ENCODE measurements around the gene KCNQ1. TPM values are rescaled to one million over a fixed set of nuclear protein-coding genes. Genes with fewer than 3 reads are reported as not detected.
"Not testable (repeated sequence)": the region's sequence is repeated elsewhere in the genome, so short reads cannot be mapped to it uniquely, and the experiment has no call there.

KCNQ1 gene
- total RNA-seq, 2 experiments from 2014 or later = 4.3 to 9.2 TPM

DNA sequence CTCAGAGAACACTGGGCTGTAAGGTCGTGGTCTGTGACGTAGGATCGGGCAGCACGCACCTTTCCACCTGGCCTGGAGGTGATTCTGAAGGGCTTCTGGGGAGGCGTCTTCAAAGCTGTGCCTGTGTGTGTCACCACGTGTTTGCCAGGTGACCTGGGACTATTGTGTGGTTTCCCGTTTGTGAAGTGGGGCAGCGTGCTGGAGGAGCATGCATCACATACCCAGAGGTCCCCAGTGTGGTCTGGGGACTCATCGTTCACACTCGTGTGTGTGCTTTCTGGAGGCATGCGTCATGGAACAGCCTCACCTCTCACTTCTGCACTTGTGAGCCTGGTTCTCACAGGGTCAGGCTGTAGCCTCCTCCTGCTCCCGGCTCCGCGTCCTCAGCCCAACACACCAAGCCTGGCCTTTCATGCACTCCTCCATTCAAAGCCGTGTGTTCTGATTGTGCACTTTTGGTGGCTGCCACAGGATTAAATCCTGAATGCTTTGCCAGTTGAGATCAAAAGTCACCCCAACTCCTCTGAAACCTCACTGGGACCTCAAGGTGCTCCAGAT is 148.7 kb downstream of the KCNQ1 start:
- H3K36me3 Mint-ChIP-seq = peaks cover 2% of the 10 kb centered on the region
- no peak overlapping the region for H3K4me3 Mint-ChIP-seq
- peaks cover 4% of the 10 kb centered on the region for H3K9me3 Mint-ChIP-seq (ENCODE audit: low read depth)
- H3K4me1 Mint-ChIP-seq = no peaks in the 10 kb centered on the region
- no peak overlapping the region for H3K27ac Mint-ChIP-seq
- CTCF ChIA-PET = no interaction called here
- peaks cover 7% of the 10 kb centered on the region for H3K27me3 Mint-ChIP-seq
- no peak for DNase-seq
- no peak for ATAC-seq

- peaks cover 2% of the 10 kb centered on the region for H3K36me3 Mint-ChIP-seq
- peaks cover 11% of the 10 kb centered on the region for H3K9me3 Mint-ChIP-seq (ENCODE audit: low read depth)
- CTCF ChIA-PET = no interaction called here
- no peak overlapping the region for H3K27ac Mint-ChIP-seq
- no peak overlapping the region for H3K4me3 Mint-ChIP-seq
- DNase-seq = no peak
- ATAC-seq = no peak
- H3K27me3 Mint-ChIP-seq = peaks cover 7% of the 10 kb centered on the region
- H3K4me1 Mint-ChIP-seq = no peaks in the 10 kb centered on the region
Observed at GRCh38 chr11:2594267-2594666, 149.5 kb downstream of the KCNQ1 start.

DNA sequence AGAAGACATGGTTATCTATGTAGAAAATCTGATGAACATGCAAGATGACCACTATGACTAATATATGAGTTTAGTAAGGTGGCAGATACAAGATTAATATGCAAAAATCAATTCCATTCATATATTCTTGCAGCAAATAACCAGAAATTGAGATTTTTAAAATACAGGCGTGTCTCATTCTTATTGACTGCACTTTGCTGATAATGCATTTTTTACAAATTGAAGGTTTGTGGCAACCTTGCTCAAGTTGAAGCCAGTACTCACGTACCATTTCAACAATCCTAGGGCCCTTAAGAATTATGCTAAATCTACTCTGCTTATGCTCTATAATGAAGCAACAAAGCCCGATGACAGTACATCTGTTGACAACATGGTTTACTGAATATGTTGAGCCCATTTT is 150.4 kb downstream of the KCNQ1 start:
- Mint-ChIP-seq H3K4me3 (no peak overlapping the region), H3K27ac (no peak overlapping the region), H3K9me3 (ENCODE audit: low read depth) (peaks cover 12% of the 10 kb centered on the region), H3K4me1 (no peaks in the 10 kb centered on the region), H3K27me3 (peaks cover 9% of the 10 kb centered on the region), H3K36me3 (peaks cover 2% of the 10 kb centered on the region)
- ATAC-seq (no peak), DNase-seq (no peak)
- CTCF ChIA-PET = no interaction called here

GRCh38 chr11:2599561-2600189 is 154.9 kb downstream of the KCNQ1 start:
- peaks cover 2% of the 10 kb centered on the region for H3K36me3 Mint-ChIP-seq
- no peak overlapping the region for H3K27ac Mint-ChIP-seq
- CTCF ChIA-PET = no interaction called here
- peaks cover 12% of the 10 kb centered on the region for H3K9me3 Mint-ChIP-seq (ENCODE audit: low read depth)
- H3K4me3 Mint-ChIP-seq = no peak overlapping the region
- ATAC-seq (no peak), DNase-seq (no peak)
- H3K27me3 Mint-ChIP-seq = peaks cover 7% of the 10 kb centered on the region
- no peaks in the 10 kb centered on the region for H3K4me1 Mint-ChIP-seq

DNA sequence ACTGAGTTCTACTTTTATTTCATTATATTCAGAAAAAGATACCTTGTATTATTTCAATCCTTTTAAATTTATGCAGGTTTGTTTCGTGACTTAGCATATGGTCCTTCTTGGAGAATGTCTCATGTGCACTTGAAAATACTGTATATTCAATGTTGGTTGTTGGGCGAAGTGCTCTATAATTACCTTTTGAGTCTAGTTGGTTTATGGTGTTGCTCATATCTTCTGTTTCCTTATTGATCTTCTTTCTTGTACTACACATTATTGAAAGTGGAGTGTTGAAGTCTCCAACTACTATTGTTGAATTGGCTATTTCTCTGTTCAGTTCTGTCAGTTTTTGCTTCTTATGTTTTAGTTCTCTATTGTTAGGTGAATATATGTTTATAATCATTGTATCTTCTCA is 164.5 kb downstream of the KCNQ1 start:
- Mint-ChIP-seq H3K9me3 (ENCODE audit: low read depth) (no peaks in the 10 kb centered on the region), H3K4me3 (no peak overlapping the region), H3K4me1 (no peaks in the 10 kb centered on the region), H3K27ac (no peak overlapping the region), H3K27me3 (peaks cover 31% of the 10 kb centered on the region), H3K36me3 (no peaks in the 10 kb centered on the region)
- DNase-seq = no peak
- CTCF ChIA-PET = interaction anchor here (0.6 kb wide), 1 partner anchor 412 kb away, joined by 3 read pairs; no protein-coding TSS in a partner anchor
- no peak for ATAC-seq

DNA sequence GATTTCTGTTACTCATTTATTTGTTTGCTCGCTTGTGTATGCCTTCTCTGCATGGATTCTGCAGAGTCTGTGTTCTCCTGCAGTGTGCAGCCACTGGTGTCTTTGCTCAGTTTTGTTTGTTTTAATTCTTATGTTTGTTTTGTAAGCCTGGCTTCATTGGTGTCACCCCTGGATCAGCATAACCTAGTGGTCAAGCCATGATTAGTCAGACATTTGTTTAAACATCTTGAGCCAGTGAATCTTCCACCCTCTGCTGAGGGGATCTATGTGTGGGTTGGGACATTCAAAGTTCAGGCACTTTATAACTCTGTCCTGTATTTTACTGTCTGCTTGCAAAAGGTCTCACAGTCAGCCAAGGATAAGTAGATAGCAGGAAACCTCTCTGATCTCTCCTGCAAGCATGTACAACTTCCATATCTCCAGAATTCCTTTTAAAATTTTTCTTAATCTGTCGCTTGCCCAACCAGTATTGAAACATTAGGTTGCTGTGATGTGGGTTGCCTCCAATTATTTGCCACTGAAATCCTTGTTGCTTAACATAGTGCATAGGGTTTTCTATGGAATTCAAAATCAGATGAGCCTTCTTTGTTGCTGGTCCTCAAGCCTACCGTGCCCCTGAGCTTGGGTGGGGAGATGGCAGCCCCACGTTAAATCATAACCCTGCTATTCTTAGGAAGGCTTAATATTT is 168.2 kb downstream of the KCNQ1 start:
- no peaks in the 10 kb centered on the region for H3K9me3 Mint-ChIP-seq (ENCODE audit: low read depth)
- H3K4me3 Mint-ChIP-seq = no peak overlapping the region
- H3K27me3 Mint-ChIP-seq = peaks cover 22% of the 10 kb centered on the region
- CTCF ChIA-PET = no interaction called here
- no peak overlapping the region for H3K27ac Mint-ChIP-seq
- H3K36me3 Mint-ChIP-seq = no peaks in the 10 kb centered on the region
- no peaks in the 10 kb centered on the region for H3K4me1 Mint-ChIP-seq
- no peak for DNase-seq
- ATAC-seq = no peak

- Mint-ChIP-seq H3K27me3 (peaks cover 13% of the 10 kb centered on the region), H3K4me1 (peaks cover 11% of the 10 kb centered on the region), H3K36me3 (peaks cover 13% of the 10 kb centered on the region), H3K9me3 (ENCODE audit: low read depth) (no peaks in the 10 kb centered on the region), H3K4me3 (no peak overlapping the region), H3K27ac (peak overlapping the region; percentile 79)
- no peak for DNase-seq
- no peak for ATAC-seq
- CTCF ChIA-PET = no interaction called here
Observed at GRCh38 chr11:2621894-2622293, 177.1 kb downstream of the KCNQ1 start.

DNA sequence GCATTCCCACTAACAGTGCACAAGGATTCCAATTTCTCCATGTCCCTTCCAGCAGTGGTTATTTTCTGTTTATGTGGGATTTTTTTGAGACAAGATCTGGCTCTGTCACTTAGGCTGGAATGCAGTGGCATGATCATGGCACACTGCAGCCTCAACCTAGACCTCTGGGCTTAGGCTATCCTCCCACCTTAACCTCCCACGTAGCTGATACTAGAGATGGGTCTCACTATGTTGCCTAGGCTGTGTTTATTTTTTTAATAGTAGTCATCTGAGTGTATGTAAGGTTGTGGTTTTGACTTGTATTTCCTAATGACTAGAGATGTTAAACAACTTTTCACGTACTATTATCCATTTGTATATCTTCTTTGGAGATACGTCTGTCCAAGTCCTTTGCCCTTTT is 180.4 kb downstream of the KCNQ1 start:
- peaks cover 3% of the 10 kb centered on the region for H3K9me3 Mint-ChIP-seq (ENCODE audit: low read depth)
- H3K27ac Mint-ChIP-seq = no peak overlapping the region
- CTCF ChIA-PET = no interaction called here

DNA sequence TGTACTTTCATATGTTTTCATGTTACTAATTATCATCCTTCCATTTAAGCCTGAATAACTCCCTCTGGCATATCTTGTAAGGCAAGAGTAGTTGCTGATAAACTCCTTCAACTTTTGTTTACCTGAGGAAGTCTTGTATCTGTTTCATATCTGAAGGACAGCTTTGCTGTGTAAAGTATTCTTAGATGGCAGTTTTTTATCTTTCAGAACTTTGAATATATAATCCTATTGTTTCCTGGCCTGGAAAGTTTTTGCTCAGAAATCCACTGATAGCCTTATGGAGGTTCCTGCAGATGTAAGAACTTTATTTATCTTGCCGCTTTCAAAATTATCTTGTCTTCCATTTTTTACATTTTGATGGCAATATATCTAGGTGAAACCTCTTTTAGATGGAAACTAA is 185.9 kb downstream of the KCNQ1 start:
- ATAC-seq (no peak), DNase-seq (no peak)
- Mint-ChIP-seq H3K27me3 (peaks cover 8% of the 10 kb centered on the region), H3K4me1 (no peaks in the 10 kb centered on the region), H3K4me3 (no peak overlapping the region), H3K9me3 (ENCODE audit: low read depth) (peaks cover 19% of the 10 kb centered on the region), H3K36me3 (peaks cover 6% of the 10 kb centered on the region), H3K27ac (no peak overlapping the region)
- CTCF ChIA-PET = no interaction called here

More for the DNA sequence above, 180.4 kb downstream of the KCNQ1 start:
- peaks cover 13% of the 10 kb centered on the region for H3K36me3 Mint-ChIP-seq
- DNase-seq (no peak), ATAC-seq (no peak)
- H3K4me3 Mint-ChIP-seq = no peak overlapping the region
- peaks cover 11% of the 10 kb centered on the region for H3K4me1 Mint-ChIP-seq
- H3K27me3 Mint-ChIP-seq = peaks cover 10% of the 10 kb centered on the region

- CTCF ChIA-PET = no interaction called here
- ATAC-seq = no peak
- Mint-ChIP-seq H3K36me3 (peaks cover 6% of the 10 kb centered on the region), H3K4me3 (no peak overlapping the region), H3K27ac (no peak overlapping the region), H3K4me1 (no peaks in the 10 kb centered on the region), H3K27me3 (peaks cover 8% of the 10 kb centered on the region), H3K9me3 (ENCODE audit: low read depth) (peaks cover 19% of the 10 kb centered on the region)
- DNase-seq = no peak
Observed at GRCh38 chr11:2631161-2631560, 186.4 kb downstream of the KCNQ1 start.

DNA sequence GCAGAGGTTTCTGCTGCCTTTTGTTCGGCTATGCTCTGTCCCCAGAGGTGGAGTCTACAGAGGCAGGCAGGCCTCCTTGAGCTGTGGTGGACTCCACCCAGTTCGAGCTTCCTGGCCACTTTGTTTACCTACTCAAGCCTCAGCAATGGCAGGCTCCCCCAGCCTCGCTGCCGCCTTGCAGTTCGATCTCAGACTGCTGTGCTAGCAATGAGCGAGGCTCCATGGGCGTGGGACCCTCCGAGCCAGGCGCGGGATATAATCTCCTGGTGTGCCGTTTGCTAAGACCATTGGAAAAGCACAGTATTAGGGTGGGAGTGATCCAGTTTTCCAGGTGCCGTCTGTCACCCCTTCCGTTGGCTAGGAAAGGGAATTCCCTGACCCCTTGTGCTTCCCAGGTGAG is 195.0 kb downstream of the KCNQ1 start:
- ATAC-seq, H3K4me3 Mint-ChIP-seq, H3K36me3 Mint-ChIP-seq, CTCF ChIA-PET, DNase-seq, H3K27me3 Mint-ChIP-seq, H3K4me1 Mint-ChIP-seq, H3K27ac Mint-ChIP-seq: not testable (repeated sequence)
- H3K9me3 Mint-ChIP-seq (ENCODE audit: low read depth) = peaks cover 27% of the 10 kb centered on the region

DNA sequence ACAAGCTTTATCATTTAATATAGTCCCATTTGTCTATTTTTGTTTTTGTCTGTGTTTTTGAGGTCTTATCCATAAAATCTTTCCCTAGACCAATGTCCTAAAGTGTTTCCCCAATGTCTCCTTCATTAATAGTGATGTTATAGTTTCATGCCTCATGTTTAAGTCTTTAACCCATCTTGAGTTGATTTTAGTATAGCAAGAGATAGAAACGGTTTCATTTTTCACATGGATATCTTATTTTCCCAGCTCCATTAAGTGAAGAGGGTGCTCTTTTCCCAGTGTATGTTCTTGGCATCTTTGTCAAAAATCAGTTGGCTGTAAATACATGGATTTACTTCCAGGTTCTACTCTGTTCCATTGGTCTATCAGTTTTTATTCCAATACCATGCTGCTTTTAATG is 196.8 kb downstream of the KCNQ1 start:
- Mint-ChIP-seq H3K4me1 (no peaks in the 10 kb centered on the region), H3K4me3 (no peak overlapping the region), H3K27ac (no peak overlapping the region), H3K9me3 (ENCODE audit: low read depth) (peaks cover 27% of the 10 kb centered on the region), H3K36me3 (peaks cover 2% of the 10 kb centered on the region), H3K27me3 (peaks cover 2% of the 10 kb centered on the region)
- no peak for ATAC-seq
- no peak for DNase-seq
- CTCF ChIA-PET = no interaction called here

DNA sequence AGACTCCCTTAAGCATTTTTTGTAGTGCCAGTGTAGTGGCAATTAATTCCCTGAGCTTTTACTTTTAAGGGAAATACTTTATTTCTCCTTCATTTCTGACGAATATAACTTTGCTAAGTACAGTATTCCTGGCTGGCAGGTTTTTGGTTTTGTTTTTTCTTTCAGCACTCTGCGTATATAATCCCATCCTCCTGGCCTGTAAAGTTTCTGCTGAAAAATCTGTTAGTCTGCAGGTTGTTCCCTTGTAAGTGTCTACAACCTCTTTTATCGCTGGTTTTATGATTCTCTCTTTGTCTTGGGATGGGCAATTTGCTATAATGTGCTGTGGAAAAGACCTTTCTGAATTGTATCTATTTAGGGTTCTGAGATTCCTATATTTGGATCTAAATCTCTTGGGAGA is 198.9 kb downstream of the KCNQ1 start:
- no peak for ATAC-seq
- Mint-ChIP-seq H3K27ac (no peak overlapping the region), H3K4me3 (no peak overlapping the region), H3K27me3 (peaks cover 2% of the 10 kb centered on the region), H3K36me3 (peaks cover 2% of the 10 kb centered on the region), H3K4me1 (no peaks in the 10 kb centered on the region), H3K9me3 (ENCODE audit: low read depth) (peaks cover 28% of the 10 kb centered on the region)
- DNase-seq = no peak
- CTCF ChIA-PET = no interaction called here
